GM18907 (cell line): ENCODE results near the gene C1QL1.

Experiments used
- ATAC-seq: cut with Tn5 transposase; IDR thresholded peaks from one replicate; pipeline ENCODE4 v1.9.1; 2021; ENCODE audit warnings: mild to moderate bottlenecking, moderate library complexity; ENCODE audit not compliant: unreplicated experiment

C1QL1 gene

GRCh38 chr17:44968225-44969143 is at the start of gene C1QL1:
C1QL1 (minus strand) TSS chr17:44968303; CDS start chr17:44968048, 255 bp downstream.
- ATAC-seq, result peak; percentile 78

- no peak for ATAC-seq
Observed at GRCh38 chr17:45016823-45017222, 48.7 kb upstream of the C1QL1 start.

GRCh38 chr17:45016237-45016636 is 48.1 kb upstream of the C1QL1 start:
- ATAC-seq, result no peak

- no peak for ATAC-seq
Observed at GRCh38 chr17:45013021-45013997, 45.2 kb upstream of the C1QL1 start.

GRCh38 chr17:45011767-45012166 is 43.7 kb upstream of the C1QL1 start:
- no peak for ATAC-seq

GRCh38 chr17:45009676-45010467 is 41.8 kb upstream of the C1QL1 start:
- no peak for ATAC-seq

- ATAC-seq, result no peak
Observed at GRCh38 chr17:45008216-45008615, 40.1 kb upstream of the C1QL1 start.

GRCh38 chr17:45006927-45007461 is 38.9 kb upstream of the C1QL1 start:
- ATAC-seq, result no peak

GRCh38 chr17:45005700-45006099 is 37.6 kb upstream of the C1QL1 start:
- no peak for ATAC-seq

GRCh38 chr17:45004388-45004787 is 36.3 kb upstream of the C1QL1 start:
- no peak for ATAC-seq

GRCh38 chr17:45003877-45004276 is 35.8 kb upstream of the C1QL1 start:
- ATAC-seq, result no peak

GRCh38 chr17:45001310-45001709 is 33.2 kb upstream of the C1QL1 start:
- no peak for ATAC-seq

- no peak for ATAC-seq
Observed at GRCh38 chr17:44999433-44999832, 31.3 kb upstream of the C1QL1 start.

- no peak for ATAC-seq
Observed at GRCh38 chr17:44998646-44999045, 30.5 kb upstream of the C1QL1 start.

GRCh38 chr17:44997733-44998520 is 29.8 kb upstream of the C1QL1 start:
- no peak for ATAC-seq

GRCh38 chr17:44996304-44996703 is 28.2 kb upstream of the C1QL1 start:
- no peak for ATAC-seq

GRCh38 chr17:44995436-44996001 is 27.4 kb upstream of the C1QL1 start:
- ATAC-seq, result no peak

GRCh38 chr17:44992242-44992939 is 24.3 kb upstream of the C1QL1 start:
- ATAC-seq, result no peak

GRCh38 chr17:44990994-44991393 is 22.9 kb upstream of the C1QL1 start:
- no peak for ATAC-seq
